Left ventricle myocardium inferior (tissue), 1 donor: ENCODE results near the gene RNF17. TPM values are rescaled to one million over a fixed set of nuclear protein-coding genes. Genes with fewer than 3 reads are reported as not detected.

ENCODE experiments used
- DNase-seq: peaks from one replicate; pipeline ENCODE4 v3.0.0-alpha.2; 2020
- H3K27ac ChIP-seq: fragments of 200-600 bp; replicated peaks from 2 replicates; pipeline ENCODE4 v1.8.0; 2021
- H3K27me3 ChIP-seq: fragments of 200-600 bp; 2 replicates; pipeline ENCODE4 v1.8.0; 2021; ENCODE audit warnings: low read depth
- H3K36me3 ChIP-seq: fragments of 200-600 bp; 2 replicates; pipeline ENCODE4 v1.8.0; 2021
- H3K4me1 ChIP-seq: fragments of 200-600 bp; 2 replicates; pipeline ENCODE4 v1.8.0; 2021
- H3K4me3 ChIP-seq: fragments of 200-600 bp; 2 replicates; pipeline ENCODE4 v1.8.0; 2021; ENCODE audit warnings: mild to moderate bottlenecking, moderate library complexity
- H3K9me3 ChIP-seq: fragments of 200-600 bp; replicated peaks from 2 replicates; pipeline ENCODE4 v1.8.0; 2021
- CTCF ChIP-seq: fragments of 200-600 bp; IDR thresholded peaks from 2 replicates; pipeline ENCODE4 v1.8.0; 2021; ENCODE audit warnings: antibody characterized with exemption, mild to moderate bottlenecking, borderline replicate concordance
- intact Hi-C: fragments of 100-400 bp; cut with micrococcal nuclease; formaldehyde crosslinking; loops from one replicate; pipeline ENCODE4 v1.11.0; 2022
- total RNA-seq: library from RNA; stranded (reverse); fragmentation: NEBNext Ultra II Directional; extraction: Animal tissue kit (Norgen Biotek cat#: 25700); gene quantifications from one replicate; pipeline ENCODE4 v1.2.1, GENCODE V29; 2021
- donor health status: DM: no; HTN: yes; CAD: no; lungs with severe emphysema.

RNF17 gene
- total RNA-seq, 1 donor from 2014 or later: not detected

GRCh38 chr13:24851546-24851945, 87.6 kb downstream of the RNF17 start:
- no peaks in the 10 kb centered on the region for H3K36me3 ChIP-seq
- no peak for TF ChIP-seq CTCF
- H3K4me3 ChIP-seq: no peak overlapping the region
- H3K9me3 ChIP-seq: no peaks in the 10 kb centered on the region
- intact Hi-C loops: no loop called here
- DNase-seq: no peak
- H3K4me1 ChIP-seq: no peaks in the 10 kb centered on the region
- no peak overlapping the region for H3K27ac ChIP-seq
- no peaks in the 10 kb centered on the region for H3K27me3 ChIP-seq

GRCh38 chr13:24854311-24854710, 90.3 kb downstream of the RNF17 start:
- DNase-seq: no peak
- no peak overlapping the region for H3K4me3 ChIP-seq
- no peak overlapping the region for H3K27ac ChIP-seq
- no peaks in the 10 kb centered on the region for H3K27me3 ChIP-seq
- TF ChIP-seq CTCF: no peak
- H3K9me3 ChIP-seq: no peaks in the 10 kb centered on the region
- no peaks in the 10 kb centered on the region for H3K4me1 ChIP-seq
- intact Hi-C loops: no loop called here
- H3K36me3 ChIP-seq: no peaks in the 10 kb centered on the region

DNA sequence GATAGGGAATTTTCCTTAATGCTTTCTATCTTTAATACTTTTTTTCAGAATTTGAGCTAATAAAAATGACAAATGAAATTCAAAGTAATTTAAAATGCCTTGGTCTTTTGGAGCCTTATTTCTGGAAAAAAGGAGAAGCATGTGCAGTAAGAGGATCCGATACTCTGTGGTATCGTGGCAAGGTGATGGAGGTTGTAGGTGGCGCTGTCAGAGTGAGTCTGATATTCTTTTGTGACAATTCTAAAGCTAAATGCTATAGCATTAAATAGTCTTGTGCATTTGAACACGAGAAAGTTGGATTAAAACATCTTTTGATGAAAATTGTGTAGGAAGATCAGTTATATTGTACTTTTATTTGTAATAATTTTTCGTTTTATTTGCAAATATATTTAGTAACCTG, 95.0 kb downstream of the RNF17 start:
- no peak for DNase-seq
- no peak for TF ChIP-seq CTCF
- Histone ChIP-seq H3K4me3 (no peak overlapping the region), H3K27ac (no peak overlapping the region), H3K4me1 (no peaks in the 10 kb centered on the region), H3K27me3 (peaks cover 13% of the 10 kb centered on the region), H3K36me3 (no peaks in the 10 kb centered on the region), H3K9me3 (no peaks in the 10 kb centered on the region)
- intact Hi-C loops: no loop called here

DNA sequence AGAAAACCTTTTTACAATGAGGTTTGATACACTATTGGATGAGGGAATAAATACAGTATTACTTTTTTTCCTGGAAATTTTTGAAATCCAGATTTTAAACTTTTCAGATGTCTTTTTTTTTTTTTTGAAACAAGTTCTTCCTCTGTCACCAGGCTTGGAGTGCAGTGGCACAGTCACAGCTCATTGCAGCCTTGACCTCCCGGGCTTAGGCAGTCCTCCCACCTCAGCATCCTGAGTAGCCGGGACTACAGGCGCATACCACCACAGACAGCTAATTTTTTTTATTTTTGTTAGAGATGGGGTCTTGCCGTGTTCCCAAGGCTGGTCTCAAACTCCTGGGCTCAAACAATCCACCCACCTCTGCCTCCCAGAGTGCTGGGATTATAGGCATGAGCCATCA, 96.8 kb downstream of the RNF17 start:
- peaks cover 13% of the 10 kb centered on the region for H3K27me3 ChIP-seq
- no peak overlapping the region for H3K4me3 ChIP-seq
- DNase-seq: no peak
- no peaks in the 10 kb centered on the region for H3K9me3 ChIP-seq
- no peak overlapping the region for H3K27ac ChIP-seq
- no peaks in the 10 kb centered on the region for H3K4me1 ChIP-seq
- TF ChIP-seq CTCF: no peak
- intact Hi-C loops: no loop called here
- H3K36me3 ChIP-seq: no peaks in the 10 kb centered on the region

GRCh38 chr13:24861617-24862362, 97.8 kb downstream of the RNF17 start:
- intact Hi-C loops: no loop called here

More at GRCh38 chr13:24861617-24862362, 97.8 kb downstream of the RNF17 start:
- H3K4me1 ChIP-seq: no peaks in the 10 kb centered on the region
- H3K36me3 ChIP-seq: no peaks in the 10 kb centered on the region
- no peaks in the 10 kb centered on the region for H3K9me3 ChIP-seq
- H3K4me3 ChIP-seq: no peak overlapping the region
- H3K27ac ChIP-seq: no peak overlapping the region
- DNase-seq: no peak
- peaks cover 13% of the 10 kb centered on the region for H3K27me3 ChIP-seq
- TF ChIP-seq CTCF: no peak
